DND-41 (cell line): Measurements from ENCODE around the gene SMG7.

Source experiments
- ATAC-seq: fragments of 200-7000 bp; cut with Tn5 transposase; 3 replicates; pipeline ENCODE4 v1.9.1; 2021; ENCODE audit warnings: low read depth; ENCODE audit not compliant: insufficient read depth
- DNase-seq: peaks from one replicate; pipeline ENCODE4 v3.0.0-alpha.2; 2020
- H2AFZ ChIP-seq: 2 replicates; pipeline ENCODE4 v1.6.0; 2012; ENCODE audit warnings: low read depth, low read length
- H3K27ac ChIP-seq: 2 replicates; pipeline ENCODE4 v1.5.1; 2012; ENCODE audit warnings: low read length, inconsistent platforms
- H3K27me3 ChIP-seq: fragments of 200-600 bp; sonication (generic); 2 replicates; pipeline ENCODE4 v1.6.0; 2012; ENCODE audit warnings: low read length, mild to moderate bottlenecking, inconsistent platforms; ENCODE audit not compliant: insufficient read depth, poor library complexity
- H3K36me3 ChIP-seq: 2 replicates; pipeline ENCODE4 v1.5.1; 2012; ENCODE audit warnings: low read length, inconsistent platforms; ENCODE audit not compliant: insufficient read depth
- H3K4me1 ChIP-seq: 2 replicates; pipeline ENCODE4 v1.5.1; 2012; ENCODE audit warnings: mild to moderate bottlenecking, low read length; ENCODE audit not compliant: insufficient read depth
- H3K4me2 ChIP-seq: 2 replicates; pipeline ENCODE4 v1.6.0; 2012; ENCODE audit warnings: mild to moderate bottlenecking, moderate library complexity, low read length, inconsistent platforms; ENCODE audit not compliant: insufficient read depth
- H3K4me3 ChIP-seq, 2 experiments: fragments of 200-600 bp in 1 of 2; shearing (Covaris generic) in 1 of 2; 2 replicates each; pipeline ENCODE4 v1.5.1; 2012 to 2016; ENCODE audit warnings: inconsistent platforms in 2 of 2, low read length in 2 of 2, mild to moderate bottlenecking in 2 of 2, low read depth in 1 of 2, moderate library complexity in 1 of 2
- H3K79me2 ChIP-seq: 2 replicates; pipeline ENCODE4 v1.6.0; 2012; ENCODE audit warnings: low read length, inconsistent platforms; ENCODE audit not compliant: insufficient read depth
- H3K9ac ChIP-seq: 2 replicates; pipeline ENCODE4 v1.6.0; 2012; ENCODE audit warnings: low read depth, mild to moderate bottlenecking, inconsistent platforms, low read length, moderate library complexity
- H3K9me3 ChIP-seq: 2 replicates; pipeline ENCODE4 v1.5.1; 2012; ENCODE audit warnings: low read length, moderate library complexity, mild to moderate bottlenecking, inconsistent platforms; ENCODE audit not compliant: insufficient read depth, severe bottlenecking
- H4K20me1 ChIP-seq: 2 replicates; pipeline ENCODE4 v1.6.0; 2012; ENCODE audit warnings: low read length; ENCODE audit not compliant: insufficient read depth
- CTCF ChIP-seq: IDR thresholded peaks from 2 replicates; pipeline ENCODE4 v1.5.1; 2012; ENCODE audit warnings: borderline replicate concordance, low read length, moderate library complexity, mild to moderate bottlenecking; ENCODE audit not compliant: poor library complexity, severe bottlenecking; ENCODE audit errors: extremely low read depth
- EZH2 ChIP-seq: IDR thresholded peaks from 3 replicates; pipeline ENCODE4 v1.6.1; 2012; ENCODE audit warnings: borderline replicate concordance, low read depth, mild to moderate bottlenecking, moderate library complexity, low read length, inconsistent platforms; ENCODE audit not compliant: severe bottlenecking

The SMG7 gene

GRCh38 chr1:183457449-183457848 is 14.8 kb upstream of the SMG7 start:
- DNase-seq (no peak), ATAC-seq (no peak)
- no peak overlapping the region for H3K4me3 ChIP-seq
- H3K27ac ChIP-seq: no peak overlapping the region
- peaks cover 6% of the 10 kb centered on the region for H3K27me3 ChIP-seq
- H2AFZ ChIP-seq: no peak overlapping the region
- no peak for TF ChIP-seq EZH2
- no peak for TF ChIP-seq CTCF
- no peaks in the 10 kb centered on the region for H3K9me3 ChIP-seq
- H3K36me3 ChIP-seq: no peaks in the 10 kb centered on the region
- H3K79me2 ChIP-seq: no peaks in the 10 kb centered on the region
- H4K20me1 ChIP-seq: no peaks in the 10 kb centered on the region
- H3K4me2 ChIP-seq: no peak overlapping the region
- no peaks in the 10 kb centered on the region for H3K4me1 ChIP-seq
- no peak overlapping the region for H3K9ac ChIP-seq

- no peak for TF ChIP-seq EZH2
- no peak for TF ChIP-seq CTCF
- Histone ChIP-seq H3K27ac (no peak overlapping the region), H3K79me2 (no peaks in the 10 kb centered on the region), H3K27me3 (peaks cover 10% of the 10 kb centered on the region), H3K9ac (no peak overlapping the region), H3K4me1 (no peaks in the 10 kb centered on the region), H3K4me3 (no peak overlapping the region), H3K4me2 (no peak overlapping the region), H2AFZ (no peak overlapping the region), H3K9me3 (no peaks in the 10 kb centered on the region), H3K36me3 (no peaks in the 10 kb centered on the region), H4K20me1 (no peaks in the 10 kb centered on the region)
- DNase-seq (no peak), ATAC-seq (no peak)
Measured at GRCh38 chr1:183460596-183460995, 11.7 kb upstream of the SMG7 start.

GRCh38 chr1:183461350-183461749 is 10.9 kb upstream of the SMG7 start:
- Histone ChIP-seq H2AFZ (no peak overlapping the region), H4K20me1 (no peaks in the 10 kb centered on the region), H3K4me2 (no peak overlapping the region), H3K27ac (no peak overlapping the region), H3K9ac (no peak overlapping the region), H3K9me3 (no peaks in the 10 kb centered on the region), H3K27me3 (peaks cover 10% of the 10 kb centered on the region), H3K4me1 (no peaks in the 10 kb centered on the region), H3K4me3 (no peak overlapping the region), H3K79me2 (no peaks in the 10 kb centered on the region), H3K36me3 (no peaks in the 10 kb centered on the region)
- ATAC-seq: no peak
- no peak for TF ChIP-seq CTCF
- no peak for TF ChIP-seq EZH2
- no peak for DNase-seq

- Histone ChIP-seq H3K27me3 (peaks cover 10% of the 10 kb centered on the region), H3K9me3 (no peaks in the 10 kb centered on the region), H3K4me3 (no peak overlapping the region), H3K27ac (no peak overlapping the region), H2AFZ (no peak overlapping the region), H3K36me3 (no peaks in the 10 kb centered on the region), H4K20me1 (no peaks in the 10 kb centered on the region), H3K9ac (no peak overlapping the region), H3K4me2 (no peak overlapping the region), H3K79me2 (no peaks in the 10 kb centered on the region), H3K4me1 (no peaks in the 10 kb centered on the region)
- TF ChIP-seq CTCF (no peak), EZH2 (no peak)
- ATAC-seq (no peak), DNase-seq (no peak)
Measured at GRCh38 chr1:183463566-183463965, 8.7 kb upstream of the SMG7 start.
